GM21381 (cell line): ENCODE measurements around the gene NAB1.
A peak's percentile ranks its signal among the peaks of the same experiment; 100 is the strongest.

Experiments
- ATAC-seq: cut with Tn5 transposase; IDR thresholded peaks from one replicate; pipeline ENCODE4 v1.9.1; 2021; ENCODE audit warnings: mild to moderate bottlenecking, moderate library complexity; ENCODE audit not compliant: unreplicated experiment

NAB1 gene

GRCh38 chr2:190637281-190637734, 11.6 kb upstream of the NAB1 start:
- ATAC-seq: no peak

- no peak for ATAC-seq
Observed at GRCh38 chr2:190637903-190638618, 10.8 kb upstream of the NAB1 start.

- no peak for ATAC-seq
Observed at GRCh38 chr2:190640117-190640516, 8.8 kb upstream of the NAB1 start.

- ATAC-seq: no peak
Observed at GRCh38 chr2:190641469-190641868, 7.4 kb upstream of the NAB1 start.

- ATAC-seq: no peak
Observed at GRCh38 chr2:190646780-190647522, 1.9 kb upstream of the NAB1 start.

GRCh38 chr2:190648289-190649034, 421 bp upstream of the NAB1 start:
- peak; percentile 74 for ATAC-seq

GRCh38 chr2:190649798-190650390, 1.0 kb downstream of the NAB1 start:
- no peak for ATAC-seq

- ATAC-seq: no peak
Observed at GRCh38 chr2:190651413-190651812, 2.5 kb downstream of the NAB1 start.

- no peak for ATAC-seq
Observed at GRCh38 chr2:190653231-190653630, 4.3 kb downstream of the NAB1 start.

- no peak for ATAC-seq
Observed at GRCh38 chr2:190653931-190654330, 5.0 kb downstream of the NAB1 start.

- no peak for ATAC-seq
Observed at GRCh38 chr2:190655113-190655512, 6.2 kb downstream of the NAB1 start.

GRCh38 chr2:190655570-190655969, 6.7 kb downstream of the NAB1 start:
- ATAC-seq: no peak

GRCh38 chr2:190656301-190656700, 7.4 kb downstream of the NAB1 start:
- ATAC-seq: no peak

- no peak for ATAC-seq
Observed at GRCh38 chr2:190657474-190658255, 8.8 kb downstream of the NAB1 start.

- no peak for ATAC-seq
Observed at GRCh38 chr2:190659553-190659952, 10.7 kb downstream of the NAB1 start.

- ATAC-seq: no peak
Observed at GRCh38 chr2:190662754-190663153, 13.9 kb downstream of the NAB1 start.

GRCh38 chr2:190663348-190663747, 14.5 kb downstream of the NAB1 start:
- no peak for ATAC-seq

- no peak for ATAC-seq
Observed at GRCh38 chr2:190663839-190664238, 15.0 kb downstream of the NAB1 start.

GRCh38 chr2:190664240-190664639, 15.4 kb downstream of the NAB1 start:
- ATAC-seq: no peak

GRCh38 chr2:190666895-190667294, 18.0 kb downstream of the NAB1 start:
- no peak for ATAC-seq
